GM12891 (cell line): ENCODE data around the gene TMEM219.

Source experiments
- DNase-seq: peaks from one replicate; pipeline ENCODE4 v3.0.0; 2011; ENCODE audit warnings: low spot score; ENCODE audit not compliant: insufficient read length
- FAIRE-seq: peaks from 2 replicates; lab custom pipeline; 2011; peaks lifted over from hg19 to GRCh38; lab: Jason Lieb, UNC
- PAX5 ChIP-seq: IDR thresholded peaks from 2 replicates; pipeline ENCODE4 v1.6.1; 2011; ENCODE audit warnings: low read length, moderate library complexity, mild to moderate bottlenecking; ENCODE audit not compliant: insufficient read depth, severe bottlenecking
- POLR2A ChIP-seq: IDR thresholded peaks from 2 replicates; pipeline ENCODE4 v1.6.1; 2011; ENCODE audit warnings: low read depth, low read length, control low read depth
- POLR2AphosphoS5 ChIP-seq: IDR thresholded peaks from 2 replicates; pipeline ENCODE4 v1.6.1; 2011; ENCODE audit warnings: low read depth, low read length, control low read depth
- POU2F2 ChIP-seq: IDR thresholded peaks from 2 replicates; pipeline ENCODE4 v1.6.1; 2011; ENCODE audit warnings: low read depth, mild to moderate bottlenecking, control low read depth, low read length, moderate library complexity
- SPI1 ChIP-seq: IDR thresholded peaks from 2 replicates; pipeline ENCODE4 v1.6.1; 2011; ENCODE audit warnings: low read depth, low read length, control low read depth
- TAF1 ChIP-seq: IDR thresholded peaks from 2 replicates; pipeline ENCODE4 v1.6.1; 2011; ENCODE audit warnings: low read depth, low read length, control low read depth

Gene TMEM219

GRCh38 chr16:29993903-29994599 lies 32.2 kb downstream of the TMEM219 start:
- TF ChIP-seq SPI1 (no peak), POLR2A (no peak), POLR2AphosphoS5 (no peak), TAF1 (no peak), PAX5 (no peak), POU2F2 (no peak)
- no peak for DNase-seq
- no peak for FAIRE-seq

GRCh38 chr16:29994600-29995323 lies 32.9 kb downstream of the TMEM219 start:
- no peak for TF ChIP-seq PAX5
- 0 out of 2 replicates have a peak, but pooled peaks have one; percentile 13 for TF ChIP-seq SPI1
- TF ChIP-seq TAF1, result no peak
- TF ChIP-seq POLR2AphosphoS5, result peak; percentile 3; the same call in 1 of the 2 replicates
- no peak for TF ChIP-seq POLR2A
- TF ChIP-seq POU2F2, result no peak
- FAIRE-seq, result peak; percentile 47
- DNase-seq, result no peak

- TF ChIP-seq SPI1 (no peak), POLR2AphosphoS5 (peak; percentile 18; the same call in 1 of the 2 replicates), PAX5 (no peak), POU2F2 (no peak), TAF1 (peak; percentile 82), POLR2A (no peak; the same call in 1 of the 2 replicates)
- DNase-seq (peak; percentile 91), FAIRE-seq (no peak)
Observed at GRCh38 chr16:29995324-29995910, 33.5 kb downstream of the TMEM219 start, which contains the start of gene HIRIP3. TSS of gene HIRIP3 (minus strand) at chr16:29995617. CDS start at chr16:29995605, 12 bp downstream.

- FAIRE-seq (peak; percentile 97), DNase-seq (peak; percentile 100)
- TF ChIP-seq POLR2AphosphoS5, result peak; percentile 69; the same call in 1 of the 2 replicates
- no peak; the same call in 1 of the 2 replicates for TF ChIP-seq POU2F2
- TF ChIP-seq SPI1, result no peak
- TF ChIP-seq PAX5, result no peak
- TF ChIP-seq TAF1, result peak; percentile 90
- peak; percentile 79 for TF ChIP-seq POLR2A
Observed at GRCh38 chr16:29995911-29996765, 34.3 kb downstream of the TMEM219 start, which contains the start of gene INO80E. TSS of gene INO80E (plus strand) at chr16:29996241. CDS start at chr16:29996311, 70 bp downstream.

GRCh38 chr16:29996766-29997250 lies 34.9 kb downstream of the TMEM219 start:
- peak; percentile 40 for FAIRE-seq
- no peak for DNase-seq
- no peak for TF ChIP-seq POLR2A
- TF ChIP-seq TAF1, result no peak
- no peak for TF ChIP-seq SPI1
- no peak for TF ChIP-seq POU2F2
- no peak for TF ChIP-seq PAX5
- TF ChIP-seq POLR2AphosphoS5, result no peak

GRCh38 chr16:29999605-30000004 lies 37.7 kb downstream of the TMEM219 start:
- DNase-seq (no peak), FAIRE-seq (no peak)
- TF ChIP-seq SPI1 (no peak), TAF1 (no peak), POU2F2 (no peak), PAX5 (no peak), POLR2AphosphoS5 (no peak), POLR2A (no peak)

GRCh38 chr16:30000735-30001631 lies 39.1 kb downstream of the TMEM219 start:
- TF ChIP-seq POLR2A (no peak), TAF1 (no peak), SPI1 (no peak), PAX5 (no peak), POU2F2 (no peak), POLR2AphosphoS5 (no peak)
- FAIRE-seq (no peak), DNase-seq (no peak)

GRCh38 chr16:30002614-30003346 lies 40.9 kb downstream of the TMEM219 start:
- TF ChIP-seq POU2F2 (no peak), POLR2AphosphoS5 (no peak), POLR2A (no peak), TAF1 (no peak), PAX5 (no peak), SPI1 (no peak)
- FAIRE-seq, result no peak
- DNase-seq, result no peak
